AG04449 (cell line): ENCODE results near the gene ZNF722.

Experiments used
- CTCF ChIA-PET: fragments of 350-600 bp; formaldehyde crosslinking; extraction: SDS; loops from one replicate; lab custom pipeline; 2021; ENCODE audit warnings: antibody characterized with exemption; lab: Yijun Ruan, JAX
- POLR2A ChIA-PET: fragments of 400-600, 350-600 bp; formaldehyde crosslinking; extraction: SDS; loops from one replicate; lab custom pipeline; 2020; ENCODE audit warnings: antibody characterized with exemption, inconsistent platforms; lab: Yijun Ruan, JAX
- DNase-seq: peaks from one replicate; pipeline ENCODE4 v3.0.0-alpha.2; 2010; ENCODE audit warnings: low read depth, low spot score
- H3K4me3 ChIP-seq: 2 replicates; pipeline ENCODE4 v1.5.1; 2011; ENCODE audit warnings: low read depth, mild to moderate bottlenecking, control low read depth, low read length
- CTCF ChIP-seq: IDR thresholded peaks from one replicate; pipeline ENCODE4 v1.5.1; 2011; ENCODE audit warnings: mild to moderate bottlenecking, moderate library complexity, low read length, control low read depth, inconsistent platforms; ENCODE audit not compliant: insufficient read depth; ENCODE audit errors: missing control alignments

ZNF722 gene

GRCh38 chr7:64046041-64046389 lies 47.4 kb downstream of the ZNF722 start:
- ChIA-PET CTCF (no interaction called here), POLR2A (no interaction called here)
- TF ChIP-seq CTCF: no peak
- no peak for DNase-seq
- no peak overlapping the region for H3K4me3 ChIP-seq
